Adrenal gland (tissue), 12 donors: ENCODE data around the gene MC1R. TPM values are rescaled to one million over a fixed set of nuclear protein-coding genes. Genes with fewer than 3 reads are reported as not detected.
A peak's percentile ranks its signal among the peaks of the same experiment; 100 is the strongest.

ENCODE experiments used
- DNase-seq, 7 donors: peaks; one replicate each; pipeline ENCODE4 v3.0.0-alpha.2; 2019 to 2020
- H3K27ac ChIP-seq, 5 donors: fragments of 200-600 bp; sonication (generic) in 4 of 5; 1 replicate in 3 of 5; 2 replicates in 2 of 5; pipeline versions ENCODE4 v1.5.1 to v1.8.0; 2016 to 2020; ENCODE audit warnings: mild to moderate bottlenecking in 1 of 5
- H3K27me3 ChIP-seq: fragments of 200-600 bp; 2 replicates; pipeline ENCODE4 v1.8.0; 2021
- H3K36me3 ChIP-seq, 2 donors: fragments of 200-600 bp; replicated peaks in 1 of 2; 1 replicate in 1 of 2; 2 replicates in 1 of 2; pipeline versions ENCODE4 v1.5.1 to v1.8.0; 2018 to 2022
- H3K4me1 ChIP-seq, 2 donors: fragments of 200-600 bp; replicated peaks in 1 of 2; 1 replicate in 1 of 2; 2 replicates in 1 of 2; pipeline versions ENCODE4 v1.5.1 to v1.8.0; 2018 to 2021
- H3K4me3 ChIP-seq, 4 donors: fragments of 200-600 bp; sonication (generic) in 3 of 4; one replicate each; pipeline ENCODE4 v1.5.1; 2016 to 2018
- H3K9me3 ChIP-seq, 3 donors: fragments of 200-600 bp; sonication (generic) in 1 of 3; replicated peaks in 1 of 3; 1 replicate in 2 of 3; 2 replicates in 1 of 3; pipeline versions ENCODE4 v1.5.1 to v1.8.0; 2016 to 2021
- CTCF ChIP-seq, 6 experiments: fragments of 450-650 bp in 4 of 6; fragments of 200-600 bp in 2 of 6; sonication (generic) in 1 of 6; IDR thresholded peaks; 1 replicate in 5 of 6; 2 replicates in 1 of 6; pipeline versions ENCODE4 v1.5.1 to v1.8.0; 2016 to 2021; ENCODE audit warnings: antibody characterized with exemption in 6 of 6, mild to moderate bottlenecking in 2 of 6, moderate library complexity in 1 of 6
- POLR2A ChIP-seq, 2 donors: fragments of 450-650 bp; IDR thresholded peaks; one replicate each; pipeline ENCODE4 v1.6.1; 2017; ENCODE audit warnings: antibody characterized with exemption in 2 of 2, mild to moderate bottlenecking in 2 of 2, moderate library complexity in 1 of 2
- WGBS, 4 donors: extraction: QIAGEN DNeasy Blood & Tissue Kit in 2 of 4; methylation state at CpG; one replicate each; pipeline versions ENCODE4 v1.1.5 to v1.1.7; 2013 to 2017; 5-methylcytosine and 5-hydroxymethylcytosine counted together
- intact Hi-C, 2 donors: fragments of 100-400 bp; cut with DNase I; formaldehyde crosslinking; loops; one replicate each; pipeline versions ENCODE4 v1.14.1 to v1.15.0; 2022 to 2023
- polyA plus RNA-seq, 3 donors: library from polyadenylated mRNA; stranded (reverse); fragments of 200-250 nt in 2 of 3; fragments of 350-450 nt in 1 of 3; fragmentation: Illumina TruSeq in 1 of 3; extraction: RNeasy Lipid Tissue Mini Kit (QIAGEN cat#74804) in 1 of 3; gene quantifications; one replicate each; pipeline ENCODE4 v1.2.3, GENCODE V29; 2013 to 2014
- total RNA-seq, 9 donors: library from RNA; depleted of rRNA in 4 of 9; stranded (reverse); fragments of >200 nt in 4 of 9; fragments of 120-200 nt in 1 of 9; fragmentation: NEBNext Ultra II Directional in 1 of 9; extraction: Animal tissue kit (Norgen Biotek cat#: 25700) in 1 of 9; gene quantifications; one replicate each; pipeline versions ENCODE4 v1.1.0 to v1.2.4, GENCODE V29; 2013 to 2023
- donor health status: healthy with polysubstance abuse.
- donor health status: Bipolar disorder and iron deficiency.
- donor health status: DM: yes; HTN: yes; CAD: no.
- donor health status: DM: no; HTN: no; CAD: no.
- donor health status: DM: no; HTN: no; CAD: no.
- donor health status: DM: yes; HTN: yes; CAD: no.

The MC1R gene
- total and polyA plus RNA-seq, 12 donors = 0.55 to 20.4 (median 6.2) TPM

DNA sequence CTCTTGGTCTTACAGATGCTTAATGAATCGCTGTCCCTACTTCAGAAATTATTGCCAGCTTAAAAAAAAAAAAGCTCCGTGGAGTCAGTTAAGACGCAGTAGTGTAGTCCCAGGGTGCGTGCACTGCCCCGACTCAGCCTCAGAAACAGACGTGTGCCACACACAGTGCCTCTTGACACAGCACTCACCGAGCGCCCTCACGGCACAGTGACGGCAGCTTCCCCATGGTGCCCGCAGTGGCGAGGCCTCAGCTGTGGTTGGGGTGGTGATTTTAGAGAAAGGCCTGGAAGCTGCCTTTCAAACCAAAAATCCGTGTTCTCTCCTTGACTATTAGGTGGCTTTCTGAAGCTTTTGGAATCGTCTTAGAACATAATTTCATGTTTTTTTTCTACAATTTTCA, 31.4 kb upstream of the MC1R start:
- no peak for TF ChIP-seq POLR2A (IDR thresholded peaks at IDR 0.05)
- no peak for TF ChIP-seq CTCF (IDR thresholded peaks at IDR 0.05)
- Histone ChIP-seq H3K27me3 (no peaks in the 10 kb centered on the region), H3K36me3 (peaks cover 0 to 91% of the 10 kb centered on the region in 2 donors), H3K9me3 (no peaks in the 10 kb centered on the region), H3K4me3 (no peak overlapping the region), H3K4me1 (peaks cover 0 to 16% of the 10 kb centered on the region in 2 donors), H3K27ac (no peak overlapping the region)
- 93 to 95% (median 94%) methylated on average over 14 of the region's 14 CpGs for WGBS, 4 donors
- intact Hi-C loops = no loop called here
- no peak for DNase-seq

GRCh38 chr16:89890200-89890599, 28.5 kb upstream of the MC1R start:
- H3K4me1 ChIP-seq = peaks cover 0 to 25% of the 10 kb centered on the region in 2 donors
- peak in 1 of 7 donors; percentile 29 for DNase-seq
- no peaks in the 10 kb centered on the region for H3K9me3 ChIP-seq
- intact Hi-C loops = no loop called here
- 55 to 77% (median 69%) methylated on average over 8 to 9 of the region's 9 CpGs for WGBS, 4 donors
- no peaks in the 10 kb centered on the region for H3K27me3 ChIP-seq
- no peak overlapping the region for H3K27ac ChIP-seq
- TF ChIP-seq CTCF (IDR thresholded peaks at IDR 0.05) (no peak), POLR2A (IDR thresholded peaks at IDR 0.05) (no peak)
- H3K4me3 ChIP-seq = no peak overlapping the region
- peaks cover 0 to 95% of the 10 kb centered on the region in 2 donors for H3K36me3 ChIP-seq

DNA sequence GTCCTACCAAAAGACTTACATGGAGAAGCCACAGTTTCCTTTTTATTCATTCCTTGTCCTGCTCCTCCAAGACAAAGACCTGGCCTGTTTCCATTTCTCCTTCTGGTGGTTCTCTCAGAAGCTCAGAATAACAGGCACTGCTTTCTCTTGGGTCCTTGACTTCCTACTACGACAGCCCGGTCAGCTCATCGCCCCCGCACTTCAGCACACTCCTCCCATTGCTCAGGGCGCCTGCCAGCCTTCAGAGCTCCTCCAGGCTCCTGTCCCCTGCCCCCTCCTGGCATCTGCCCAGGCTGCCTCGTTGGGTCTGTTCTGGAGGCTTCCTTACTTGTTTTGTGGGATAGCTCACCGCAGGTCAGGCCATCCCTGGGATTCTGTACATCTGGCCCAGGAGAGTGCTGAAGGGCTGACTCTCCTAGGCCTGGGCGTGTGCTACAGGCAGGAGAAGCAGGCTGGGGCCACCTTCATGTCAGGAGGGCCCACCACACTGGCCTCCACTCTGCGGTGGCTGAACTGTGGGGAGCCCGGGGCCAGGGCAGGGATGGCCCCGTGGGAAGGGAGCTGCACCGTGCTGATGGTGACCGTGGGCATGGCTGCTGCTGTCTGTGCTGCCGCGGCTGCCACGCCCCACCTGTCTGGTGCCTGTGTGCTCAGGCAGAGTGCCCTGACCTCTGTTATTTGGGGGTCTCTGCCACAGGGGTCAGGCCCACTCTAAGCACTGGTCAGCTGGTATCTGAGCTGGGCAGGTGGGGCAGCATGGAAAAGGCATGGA, 27.6 kb upstream of the MC1R start:
- intact Hi-C loops = no loop called here
- Histone ChIP-seq H3K9me3 (no peaks in the 10 kb centered on the region), H3K36me3 (peaks cover 0 to 95% of the 10 kb centered on the region in 2 donors), H3K27me3 (no peaks in the 10 kb centered on the region), H3K4me1 (peaks cover 0 to 25% of the 10 kb centered on the region in 2 donors), H3K27ac (peak overlapping the region in 1 of 5 donors; percentile 26), H3K4me3 (no peak overlapping the region)
- WGBS, 4 donors = 62 to 74% (median 71%) methylated on average over 8 to 16 of the region's 16 CpGs
- TF ChIP-seq POLR2A (IDR thresholded peaks at IDR 0.05) (no peak), CTCF (IDR thresholded peaks at IDR 0.05) (no peak)
- DNase-seq = peak in 6 of 7 donors; percentile 57 to 78 (median 68)

DNA sequence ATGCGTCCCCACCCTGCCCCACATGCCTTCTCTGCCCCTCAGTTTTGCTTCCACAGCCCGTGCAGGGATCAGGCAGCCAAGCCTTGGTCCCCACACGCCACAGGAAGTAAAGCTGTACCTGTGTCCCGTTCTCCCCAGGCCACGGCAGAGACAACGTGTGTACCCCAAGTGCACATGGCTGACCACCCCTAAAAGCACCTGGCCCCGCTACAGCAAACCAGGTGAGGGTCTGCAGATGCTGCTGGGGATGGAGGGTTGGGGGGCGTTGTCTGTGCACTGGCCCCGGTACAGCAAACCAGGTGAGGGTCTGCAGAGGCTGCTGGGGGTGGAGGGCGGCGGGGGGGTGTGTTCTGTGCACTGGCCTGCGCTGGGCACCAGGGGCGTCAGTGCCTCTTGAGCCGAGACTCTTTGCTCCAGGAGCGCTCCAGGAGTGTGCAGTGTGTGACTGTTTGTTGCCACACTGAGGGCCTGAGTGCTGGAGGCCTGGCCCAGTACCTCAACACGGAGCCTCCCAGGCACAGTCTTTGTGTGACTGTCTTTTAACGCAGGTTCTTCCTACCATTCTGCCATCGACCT, 26.5 kb upstream of the MC1R start:
- 89 to 94% (median 89%) methylated on average over 12 to 18 of the region's 18 CpGs for WGBS, 4 donors
- Histone ChIP-seq H3K27me3 (no peaks in the 10 kb centered on the region), H3K4me1 (peaks cover 0 to 25% of the 10 kb centered on the region in 2 donors), H3K27ac (no peak overlapping the region), H3K4me3 (no peak overlapping the region), H3K9me3 (no peaks in the 10 kb centered on the region), H3K36me3 (peaks cover 0 to 95% of the 10 kb centered on the region in 2 donors)
- no peak for TF ChIP-seq POLR2A (IDR thresholded peaks at IDR 0.05)
- no peak for TF ChIP-seq CTCF (IDR thresholded peaks at IDR 0.05)
- DNase-seq = no peak
- intact Hi-C loops = no loop called here
